Measurements from ENCODE around the gene KLHDC1.
"Not testable (repeated sequence)": the region's sequence is repeated elsewhere in the genome, so short reads cannot be mapped to it uniquely, and the experiment has no call there.

The KLHDC1 gene, protein sequence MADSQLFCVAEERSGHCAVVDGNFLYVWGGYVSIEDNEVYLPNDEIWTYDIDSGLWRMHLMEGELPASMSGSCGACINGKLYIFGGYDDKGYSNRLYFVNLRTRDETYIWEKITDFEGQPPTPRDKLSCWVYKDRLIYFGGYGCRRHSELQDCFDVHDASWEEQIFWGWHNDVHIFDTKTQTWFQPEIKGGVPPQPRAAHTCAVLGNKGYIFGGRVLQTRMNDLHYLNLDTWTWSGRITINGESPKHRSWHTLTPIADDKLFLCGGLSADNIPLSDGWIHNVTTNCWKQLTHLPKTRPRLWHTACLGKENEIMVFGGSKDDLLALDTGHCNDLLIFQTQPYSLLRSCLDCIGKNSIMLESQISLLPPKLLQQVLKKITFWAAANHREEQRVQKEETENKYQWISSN

DNA sequence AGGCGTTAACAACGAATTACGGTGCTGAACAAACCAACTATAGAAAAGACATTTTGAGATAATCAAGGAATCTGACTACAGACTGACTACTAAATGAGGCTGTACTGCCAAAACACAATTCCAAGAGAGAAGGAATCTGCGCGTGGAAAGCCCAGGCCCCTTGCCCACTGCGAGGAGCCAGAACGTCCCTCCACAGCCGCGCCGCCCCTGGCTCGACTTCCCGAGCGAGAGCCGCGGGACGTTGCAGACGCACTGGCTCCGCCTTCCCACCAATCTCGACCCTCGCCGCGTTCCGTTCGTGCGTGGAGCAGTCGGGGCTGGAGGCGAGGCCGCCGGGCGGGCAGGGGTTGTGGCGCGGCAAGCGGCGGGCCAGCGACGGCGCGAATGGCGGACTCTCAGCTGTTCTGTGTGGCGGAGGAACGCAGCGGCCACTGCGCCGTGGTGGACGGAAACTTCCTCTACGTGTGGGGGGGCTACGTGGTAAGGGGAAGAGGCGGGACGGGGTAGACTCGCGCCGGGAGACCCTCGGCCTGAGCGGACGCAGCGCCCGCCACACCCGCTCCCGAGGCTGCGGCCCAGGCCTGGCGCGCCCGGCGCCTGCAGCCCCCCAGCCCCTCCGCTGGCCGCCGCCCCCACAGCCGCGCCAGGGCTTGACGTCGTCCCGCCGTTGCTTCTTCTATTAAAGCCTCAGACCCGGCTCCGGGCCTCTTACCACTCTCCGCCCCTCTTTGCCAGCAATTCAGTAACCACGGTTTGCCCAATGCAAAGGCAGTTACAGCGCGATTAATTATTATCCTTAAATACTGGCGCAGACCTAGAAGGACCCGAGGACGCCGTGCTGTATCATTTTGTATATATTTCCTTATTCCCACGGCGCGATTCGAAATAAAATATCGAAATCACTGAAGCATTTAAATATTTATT lies at the start of gene KLHDC1:
Gene KLHDC1 (plus strand): TSS at position 310 of the 924 bp plus-strand sequence. CDS start 75 bp downstream, at position 385.
- DNase-seq: peak; percentile 93

DNA sequence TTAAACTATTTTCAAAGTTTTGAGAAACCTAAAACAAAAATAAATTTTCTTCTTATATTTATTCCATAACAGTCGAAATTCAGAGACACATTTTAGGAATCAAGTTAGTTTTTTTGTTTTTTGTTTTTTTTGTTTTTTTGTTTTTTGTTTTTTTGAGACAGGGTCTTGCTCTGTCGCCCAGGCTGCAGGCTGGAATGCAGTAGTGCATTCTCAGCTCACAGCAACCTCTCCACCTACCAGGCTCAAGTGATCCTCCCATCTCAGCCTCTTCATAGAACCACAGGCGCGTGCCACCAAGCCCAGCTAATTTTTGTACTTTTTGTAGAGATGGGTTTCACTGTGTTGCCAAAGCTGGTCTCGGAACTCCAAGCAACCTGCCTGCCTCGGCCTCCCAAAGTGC lies 39.4 kb upstream of the KLHDC1 start:
- DNase-seq: no peak

DNA sequence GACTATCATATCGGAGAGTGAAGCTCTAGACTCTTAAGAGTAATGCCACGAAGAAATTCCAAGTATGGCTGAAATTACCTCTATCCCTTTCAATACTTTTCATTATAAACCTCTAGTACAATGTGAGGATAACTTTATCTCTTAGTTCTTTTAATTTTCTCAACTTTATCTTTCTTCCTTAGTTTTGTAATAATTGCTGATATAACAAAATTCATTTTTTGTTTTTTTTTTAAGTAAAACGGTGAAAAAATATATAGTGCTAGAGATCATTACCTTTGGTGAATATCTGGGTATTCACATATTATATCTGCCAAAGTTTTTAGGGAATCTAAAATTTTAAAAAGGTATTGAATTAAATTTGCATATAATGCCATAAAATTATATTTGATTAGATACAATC lies 38.4 kb upstream of the KLHDC1 start:
- no peak for DNase-seq

DNA sequence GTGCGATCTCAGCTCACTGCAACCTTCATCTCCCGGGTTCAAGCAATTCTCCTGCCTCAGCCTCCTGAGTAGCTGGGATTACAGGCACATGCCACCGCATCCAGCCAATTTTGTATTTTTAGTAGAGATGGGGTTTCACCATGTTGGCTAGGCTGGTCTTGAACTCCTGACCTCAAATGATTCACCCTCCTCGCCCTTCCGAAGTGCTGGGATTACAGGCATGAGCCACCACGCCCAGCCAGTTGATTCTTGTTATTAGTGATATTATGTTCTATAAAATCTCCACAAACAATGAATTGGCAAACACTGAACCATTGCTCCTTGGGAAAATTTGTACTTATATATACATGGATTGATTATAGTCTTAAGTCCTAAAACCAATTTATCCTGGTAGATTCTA lies 35.4 kb upstream of the KLHDC1 start:
- not testable (repeated sequence) for DNase-seq

DNA sequence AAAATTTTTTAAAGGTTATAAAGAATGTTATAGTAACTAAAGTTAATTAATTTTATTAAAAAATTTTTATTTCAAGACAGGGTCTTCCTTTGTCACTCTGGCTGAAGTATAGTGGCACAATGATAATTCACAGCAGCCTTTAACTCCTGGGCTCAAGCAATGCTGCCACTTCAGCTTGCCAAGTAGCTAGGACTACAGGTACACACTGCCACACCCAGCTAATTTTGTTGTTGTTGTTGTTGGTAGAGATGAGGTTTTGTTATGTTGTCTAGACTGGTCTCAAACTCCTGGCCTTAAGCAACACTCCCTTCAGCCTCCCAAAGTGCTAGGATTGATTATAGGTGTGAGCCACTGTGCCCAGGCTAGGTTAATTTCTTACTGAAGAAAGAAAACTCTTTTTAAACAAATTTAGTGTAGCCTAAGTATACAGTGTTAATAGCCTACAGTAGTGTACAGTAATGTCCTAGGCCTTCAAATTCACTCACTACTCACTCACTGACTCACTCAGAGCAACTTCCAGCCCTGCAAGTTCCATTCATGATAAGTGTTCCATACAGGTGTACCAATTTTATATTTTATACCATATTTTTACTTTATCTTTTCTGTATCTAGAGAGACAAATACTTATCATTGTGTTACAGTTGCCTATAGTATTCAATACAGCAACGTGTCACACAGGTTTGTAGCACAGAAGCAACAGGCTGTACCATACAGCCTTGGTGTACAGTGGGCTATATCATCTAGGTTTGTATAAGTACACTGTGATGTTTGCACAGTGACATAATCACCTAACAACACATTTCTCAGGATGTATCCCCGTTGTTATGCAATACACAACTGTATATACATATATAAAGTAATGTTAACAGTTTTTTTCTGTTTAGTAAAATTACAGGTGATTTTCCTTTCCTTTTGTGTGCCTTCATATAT lies 33.1 kb upstream of the KLHDC1 start:
- no peak for DNase-seq

DNA sequence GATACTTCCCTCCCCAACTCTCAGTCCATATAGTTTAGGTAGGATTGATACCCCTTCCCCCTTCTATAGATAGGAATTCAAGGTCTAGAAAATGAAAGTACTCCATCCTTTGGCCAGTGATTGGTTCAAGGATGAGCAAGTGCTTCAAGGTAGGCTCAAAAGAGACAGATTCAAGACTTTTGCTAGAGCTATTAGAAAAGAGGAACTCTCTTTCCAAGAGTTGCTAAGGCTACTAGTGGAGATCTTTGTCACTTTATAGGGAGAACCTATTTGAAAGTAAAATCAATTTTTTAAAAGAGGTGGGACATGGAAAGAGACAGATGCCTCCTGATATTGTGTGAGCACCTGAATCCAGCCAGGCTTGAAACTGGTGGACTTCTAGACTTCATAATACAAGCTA lies 22.4 kb upstream of the KLHDC1 start:
- DNase-seq: no peak

DNA sequence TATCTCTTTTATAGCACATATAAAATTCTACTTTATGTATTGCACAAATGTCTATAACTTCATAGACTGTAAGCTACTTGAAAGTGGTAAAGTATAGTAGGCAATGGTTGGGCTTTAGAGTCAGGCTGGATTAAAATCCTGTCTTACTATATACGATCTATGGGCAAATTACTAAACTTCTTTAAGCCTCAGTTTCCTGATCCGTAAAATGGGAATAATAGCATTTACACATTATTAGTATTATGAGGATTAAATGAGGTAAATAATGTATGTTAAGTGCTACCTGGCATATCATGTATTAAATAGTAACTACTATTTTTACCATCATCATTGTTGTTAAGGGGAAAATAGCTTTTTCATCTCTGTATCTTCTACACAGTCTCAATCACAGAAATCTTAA lies 19.3 kb upstream of the KLHDC1 start:
- DNase-seq: no peak

DNA sequence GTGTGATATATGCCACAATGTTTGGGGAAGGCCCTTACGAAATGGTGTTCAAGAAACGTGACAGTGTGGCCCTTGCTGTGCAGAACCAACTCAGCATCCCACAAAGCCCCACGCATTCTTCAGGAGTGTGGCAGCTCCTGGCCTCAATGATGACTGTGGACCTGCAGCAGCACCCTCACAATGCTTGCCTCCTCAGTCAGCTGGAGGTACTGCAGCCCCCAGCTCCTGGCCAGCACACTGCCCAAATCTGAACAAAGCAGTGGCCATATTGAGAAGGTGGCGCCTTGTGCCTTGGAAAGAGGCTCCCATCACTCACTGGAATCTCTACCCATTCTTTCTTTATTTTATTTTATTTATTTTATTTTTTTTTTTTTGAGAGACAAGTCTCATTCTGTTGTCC lies 15.3 kb upstream of the KLHDC1 start:
- DNase-seq: no peak

DNA sequence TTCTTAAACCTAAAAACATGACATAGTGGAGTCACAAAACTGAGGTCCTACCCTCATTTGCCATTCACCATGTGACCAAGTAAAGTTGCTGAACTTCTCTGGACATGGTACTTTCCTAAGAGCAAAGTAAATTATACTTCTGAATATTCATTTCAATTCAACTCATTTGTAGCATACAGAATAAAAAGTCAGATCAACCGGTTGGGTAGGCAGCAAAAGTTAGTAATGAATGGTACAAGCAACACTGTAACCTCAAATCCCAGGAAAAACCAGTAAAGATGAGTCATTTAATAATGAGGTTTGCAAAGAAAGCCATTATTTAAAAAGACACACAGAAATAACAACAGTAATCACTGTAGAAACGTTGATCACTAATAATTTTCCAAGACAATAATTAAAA lies 13.6 kb upstream of the KLHDC1 start:
- no peak for DNase-seq

DNA sequence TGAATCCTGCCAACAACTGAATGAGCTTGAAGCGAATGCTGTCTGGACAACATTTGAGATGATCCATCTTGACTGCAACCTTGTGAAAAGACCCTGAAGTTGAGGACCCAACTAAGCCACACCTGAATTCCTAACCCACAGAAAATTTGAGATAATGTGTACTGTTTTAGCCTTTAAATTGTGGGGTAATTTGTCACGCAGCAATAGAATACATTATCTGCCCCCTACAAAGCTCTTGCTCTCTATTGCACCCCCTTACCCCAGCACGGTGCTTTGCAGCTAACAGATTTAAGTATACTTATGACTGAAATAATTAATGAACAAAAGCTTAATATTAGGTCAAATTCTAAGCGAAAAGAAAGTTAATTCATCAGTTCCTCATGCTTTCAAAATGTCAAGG lies 6.5 kb upstream of the KLHDC1 start:
- no peak for DNase-seq

DNA sequence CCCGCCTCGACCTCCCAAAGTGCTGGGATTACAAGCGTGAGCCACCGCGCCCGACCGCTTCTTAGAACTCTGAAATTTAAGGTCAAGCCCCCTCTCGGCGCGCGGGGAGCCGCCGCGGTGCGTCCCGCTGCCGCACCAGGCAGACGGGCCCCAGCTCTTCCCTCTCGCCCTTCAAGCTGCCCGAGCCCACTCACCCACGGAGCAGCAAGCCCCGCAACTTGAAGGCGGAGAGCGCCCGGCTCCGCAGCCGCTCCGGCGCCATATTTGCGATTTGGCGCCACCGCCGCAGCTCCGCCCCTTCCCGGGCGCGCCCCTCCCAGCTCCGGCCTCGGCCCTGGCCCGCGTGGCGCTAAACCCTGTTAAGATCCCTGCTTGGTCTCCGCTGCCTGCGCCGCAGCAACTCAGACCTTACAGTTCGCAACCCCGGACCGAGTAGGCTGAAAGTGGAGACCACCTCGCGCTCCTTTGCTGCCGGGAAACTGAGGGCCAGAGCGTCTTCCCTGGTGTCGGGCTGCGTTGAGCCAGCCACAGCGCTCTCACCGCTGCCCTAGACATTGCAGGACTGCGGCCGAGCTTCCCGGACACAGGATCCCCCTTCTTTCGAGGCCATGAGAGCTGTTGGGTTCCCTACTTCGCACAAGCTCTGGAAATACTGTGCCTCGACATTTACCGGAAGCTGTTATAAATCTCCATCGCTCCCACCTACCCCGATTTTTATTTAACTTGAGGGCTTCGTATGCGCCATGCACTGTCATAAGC lies 4.8 kb upstream of the KLHDC1 start, which contains the start of gene POLE2:
Gene POLE2 (minus strand): TSS at position 273 of the 759 bp plus-strand sequence. CDS start 11 bp downstream, at position 262.
- DNase-seq: peak; percentile 91

DNA sequence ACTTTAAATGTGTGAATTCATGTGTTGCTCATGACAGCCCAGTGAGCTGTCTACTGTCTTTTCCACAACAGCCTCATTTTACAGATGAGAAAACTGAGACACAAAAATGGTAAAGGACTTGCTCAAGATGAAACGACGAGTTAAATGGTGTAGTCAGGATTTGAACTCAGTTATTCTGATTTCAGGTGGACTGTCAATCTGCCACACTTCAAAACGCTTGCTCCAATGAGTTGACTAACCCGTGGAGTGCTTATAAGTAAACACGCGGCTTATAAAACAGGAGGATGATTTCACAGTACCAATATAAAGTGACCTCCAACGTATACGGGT lies 4.3 kb upstream of the KLHDC1 start:
- DNase-seq: no peak

DNA sequence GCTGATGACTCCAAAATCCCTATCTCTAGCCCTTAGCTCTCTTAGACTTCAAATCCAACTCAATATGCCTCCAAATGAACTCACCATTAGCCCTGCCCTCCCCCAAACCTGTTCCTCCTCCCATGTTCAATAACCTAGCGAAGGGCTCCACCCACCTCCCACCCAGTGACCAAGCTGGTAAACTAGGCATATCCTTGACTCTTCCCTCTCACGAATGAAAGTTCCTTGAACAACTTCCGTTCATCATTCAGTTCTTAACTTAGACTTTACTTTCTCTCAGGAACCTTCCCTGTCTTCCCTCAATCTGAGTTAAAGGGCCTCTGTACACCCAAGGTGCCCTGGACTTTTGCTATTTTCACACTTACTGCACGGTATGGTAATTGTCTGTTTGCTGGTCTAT lies 1.9 kb upstream of the KLHDC1 start:
- peak; percentile 53 for DNase-seq

DNA sequence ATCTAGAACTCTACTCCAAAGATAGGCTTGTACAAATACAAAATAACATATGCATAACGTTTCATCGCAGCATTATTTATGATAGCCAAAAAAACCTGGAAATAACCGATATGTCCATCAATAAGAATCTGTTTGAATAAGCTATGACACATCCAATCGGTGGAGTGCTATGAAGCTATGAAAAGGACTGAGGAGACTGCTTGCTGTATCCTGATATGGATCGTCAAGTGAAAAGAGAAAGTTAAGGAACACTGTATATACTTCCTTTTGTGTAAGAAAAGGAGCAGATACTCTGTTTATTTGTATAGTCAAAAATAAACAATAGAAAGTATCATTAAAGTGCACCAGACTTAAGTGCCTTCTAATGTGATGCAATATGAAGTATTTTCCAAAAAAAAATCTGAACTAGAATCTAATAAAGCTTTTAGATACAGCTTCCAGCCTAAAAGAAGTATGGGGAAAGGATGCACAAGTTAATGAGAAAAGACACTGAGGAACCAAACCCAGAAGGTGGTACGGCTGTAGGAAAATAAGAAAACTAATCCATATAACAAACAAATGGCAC lies 645 bp upstream of the KLHDC1 start:
- DNase-seq: no peak

DNA sequence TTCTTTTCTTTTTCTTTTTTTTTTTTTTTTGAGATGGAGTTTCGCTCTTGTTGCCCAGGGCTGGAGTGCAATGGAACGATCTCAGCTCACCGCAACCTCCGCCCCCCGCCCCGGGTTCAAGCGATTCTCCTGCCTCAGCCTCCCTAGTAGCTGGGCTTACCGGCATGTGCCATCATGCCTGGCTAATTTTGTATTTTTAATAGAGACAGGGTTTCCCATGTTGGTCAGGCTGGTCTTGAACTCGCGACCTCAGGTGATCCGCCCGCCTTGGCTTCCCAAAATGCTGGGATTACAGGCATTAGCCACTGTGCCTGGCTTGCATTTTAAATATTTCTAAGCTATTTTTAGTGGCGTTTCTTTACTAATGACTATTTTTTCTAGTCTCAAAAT lies 810 bp downstream of the KLHDC1 start:
- not testable (repeated sequence) for DNase-seq

DNA sequence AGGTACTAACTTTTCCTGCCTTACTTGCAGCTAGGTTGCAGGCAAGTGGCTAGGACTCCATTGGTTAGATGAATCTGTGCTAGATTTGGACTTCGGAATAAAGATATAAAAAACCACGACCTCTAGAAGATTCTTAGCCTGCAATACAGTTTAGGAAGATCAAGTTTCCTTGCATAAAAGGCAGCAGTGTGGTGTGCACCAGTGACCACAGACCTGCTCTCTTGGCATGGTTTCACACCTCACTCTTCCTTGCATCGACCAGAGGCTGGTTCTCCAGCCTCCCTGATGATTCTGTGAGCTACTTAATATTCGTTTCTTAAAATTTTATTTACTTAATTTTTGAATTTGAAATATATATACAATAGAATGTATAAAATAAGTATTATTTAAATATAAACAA lies 9.8 kb downstream of the KLHDC1 start:
- DNase-seq: peak; percentile 36

DNA sequence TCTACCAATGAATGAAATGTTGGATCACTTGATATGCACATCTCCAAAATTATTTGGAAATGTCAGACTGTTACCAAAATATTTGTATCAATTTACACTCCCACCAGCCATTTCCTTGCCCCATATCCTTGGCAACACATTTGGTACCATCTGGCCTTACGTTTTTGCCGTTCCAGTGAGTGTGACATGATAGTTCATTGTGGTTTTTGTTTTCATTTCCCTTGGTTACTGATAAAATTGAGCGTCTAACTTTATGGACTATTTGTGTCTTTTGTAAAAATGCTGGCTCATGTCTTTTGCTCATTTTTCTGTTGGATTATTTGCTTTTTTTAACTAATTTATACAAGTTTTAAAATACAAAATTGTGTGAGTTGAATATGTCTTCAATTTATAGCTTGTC lies 11.0 kb downstream of the KLHDC1 start:
- peak; percentile 93 for DNase-seq

DNA sequence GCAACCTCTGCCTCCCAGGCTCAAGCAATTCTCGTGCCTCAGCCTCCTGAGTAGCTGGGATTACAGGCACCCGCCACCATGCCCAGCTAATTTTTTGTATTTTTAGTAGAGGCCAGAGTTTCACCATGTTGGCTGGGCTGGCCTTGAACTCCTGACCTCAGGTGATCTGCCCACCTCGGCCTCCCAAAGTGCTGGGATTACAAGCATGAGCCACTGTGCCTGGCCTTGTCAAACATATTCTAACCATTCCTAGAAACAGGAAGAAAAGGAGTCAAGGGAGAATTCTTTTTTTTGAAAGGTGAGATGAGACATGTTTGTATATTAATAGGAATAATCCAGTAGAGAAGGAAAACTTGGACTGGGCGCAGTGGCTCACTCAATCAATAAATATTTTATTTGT lies 11.6 kb downstream of the KLHDC1 start:
- not testable (repeated sequence) for DNase-seq

DNA sequence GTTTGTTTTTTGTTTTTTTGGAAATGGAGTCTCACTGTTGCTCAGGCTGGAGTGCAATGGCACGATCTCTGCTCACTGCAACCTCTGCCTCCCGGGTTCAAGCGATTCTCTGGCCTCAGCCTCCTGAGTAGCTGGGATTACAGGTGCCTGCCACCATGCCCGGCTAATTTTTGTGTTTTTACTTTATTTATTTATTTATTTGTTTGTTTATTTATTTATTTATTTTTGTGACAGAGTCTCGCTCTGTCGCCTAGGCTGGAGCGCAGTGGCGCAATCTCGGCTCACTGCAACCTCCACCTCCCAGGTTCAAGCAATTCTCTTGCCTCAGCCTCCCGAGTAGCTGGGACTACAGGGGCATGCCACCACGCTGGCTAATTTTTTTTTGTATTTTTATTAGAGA lies 18.1 kb downstream of the KLHDC1 start:
- not testable (repeated sequence) for DNase-seq

DNA sequence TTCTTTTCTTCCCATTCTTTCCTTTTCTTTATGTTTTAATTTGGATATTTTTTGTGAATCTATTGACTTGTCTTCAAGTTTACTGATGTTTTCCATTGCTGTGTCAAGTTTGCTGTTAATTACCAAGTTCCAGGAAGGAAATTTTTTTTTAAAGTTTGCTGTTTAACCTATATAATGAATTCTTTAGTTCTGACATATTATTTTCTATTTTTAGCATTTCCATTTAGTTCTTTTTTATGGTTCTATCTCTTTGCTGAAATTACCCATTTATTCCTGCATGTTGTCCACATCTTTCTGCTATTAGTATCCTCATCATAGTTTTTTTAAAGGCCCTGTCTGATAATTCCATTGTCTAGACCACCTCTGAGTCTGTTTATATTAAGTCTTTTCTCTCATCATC lies 27.8 kb downstream of the KLHDC1 start:
- no peak for DNase-seq

DNA sequence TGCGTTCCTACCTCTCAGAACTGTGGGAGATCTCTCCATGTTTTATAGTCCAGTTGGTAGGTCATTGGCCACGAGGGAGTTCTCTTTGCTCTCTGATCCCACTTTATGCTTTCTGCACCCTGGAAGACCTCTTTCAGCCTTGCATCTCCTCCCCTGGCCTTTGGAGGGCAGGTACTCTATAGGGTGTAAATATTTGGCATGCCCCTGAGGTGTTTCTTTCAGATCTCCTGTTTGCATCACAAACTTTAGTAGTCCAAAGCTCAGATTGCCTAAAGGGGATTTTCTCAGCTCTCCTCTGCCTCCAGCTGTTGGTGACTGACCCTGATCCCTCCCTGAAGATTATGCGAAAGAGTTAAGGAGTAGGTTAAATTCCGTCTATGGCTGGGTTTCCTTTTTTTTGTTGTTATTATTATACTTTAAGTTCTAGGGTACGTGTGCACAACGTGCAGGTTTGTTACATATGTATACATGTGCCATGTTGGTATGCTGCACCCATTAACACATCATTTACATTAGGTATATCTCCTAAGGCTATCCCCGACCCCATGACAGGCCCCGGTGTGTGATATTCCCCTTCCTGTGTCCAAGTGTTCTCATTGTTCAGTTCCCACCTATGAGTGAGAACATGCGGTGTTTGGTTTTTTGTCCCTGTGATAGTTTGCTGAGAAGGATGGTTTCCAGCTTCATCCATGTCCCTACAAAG lies 29.0 kb downstream of the KLHDC1 start:
- DNase-seq: not testable (repeated sequence)

All from hematopoietic multipotent progenitor cell treated with erythropoietin and hydrocortisone succinate and interleukin-3 and kit ligand, for 6 days (in vitro differentiated cells).